Duodenal mucosa (tissue), 2 donors: ENCODE measurements around the gene TTLL8.

Source experiments
- H3K27ac ChIP-seq: one replicate; pipeline ENCODE4 v1.7.0; 2013; ENCODE audit warnings: low read depth, low read length
- H3K27me3 ChIP-seq, 2 donors: one replicate each; pipeline ENCODE4 v1.7.0; 2013; ENCODE audit warnings: low read length in 2 of 2, control low read depth in 1 of 2; ENCODE audit not compliant: insufficient read depth in 2 of 2, control insufficient read depth in 1 of 2
- H3K36me3 ChIP-seq, 2 donors: one replicate each; pipeline ENCODE4 v1.7.0; 2013; ENCODE audit warnings: low read length in 2 of 2, control low read depth in 1 of 2; ENCODE audit not compliant: insufficient read depth in 2 of 2, control insufficient read depth in 1 of 2
- H3K4me1 ChIP-seq, 2 donors: one replicate each; pipeline ENCODE4 v1.7.0; 2013; ENCODE audit warnings: low read length in 2 of 2, control low read depth in 1 of 2; ENCODE audit not compliant: insufficient read depth in 2 of 2, control insufficient read depth in 1 of 2
- H3K4me3 ChIP-seq, 2 donors: one replicate each; pipeline ENCODE4 v1.7.0; 2013; ENCODE audit warnings: low read length in 2 of 2, low read depth in 1 of 2
- H3K9ac ChIP-seq, 2 donors: one replicate each; pipeline ENCODE4 v1.7.0; 2013; ENCODE audit warnings: low read length in 2 of 2, low read depth in 1 of 2
- H3K9me3 ChIP-seq, 2 donors: one replicate each; pipeline ENCODE4 v1.7.0; 2013; ENCODE audit warnings: low read length in 2 of 2, control low read depth in 1 of 2; ENCODE audit not compliant: control insufficient read depth in 1 of 2

Gene TTLL8

DNA sequence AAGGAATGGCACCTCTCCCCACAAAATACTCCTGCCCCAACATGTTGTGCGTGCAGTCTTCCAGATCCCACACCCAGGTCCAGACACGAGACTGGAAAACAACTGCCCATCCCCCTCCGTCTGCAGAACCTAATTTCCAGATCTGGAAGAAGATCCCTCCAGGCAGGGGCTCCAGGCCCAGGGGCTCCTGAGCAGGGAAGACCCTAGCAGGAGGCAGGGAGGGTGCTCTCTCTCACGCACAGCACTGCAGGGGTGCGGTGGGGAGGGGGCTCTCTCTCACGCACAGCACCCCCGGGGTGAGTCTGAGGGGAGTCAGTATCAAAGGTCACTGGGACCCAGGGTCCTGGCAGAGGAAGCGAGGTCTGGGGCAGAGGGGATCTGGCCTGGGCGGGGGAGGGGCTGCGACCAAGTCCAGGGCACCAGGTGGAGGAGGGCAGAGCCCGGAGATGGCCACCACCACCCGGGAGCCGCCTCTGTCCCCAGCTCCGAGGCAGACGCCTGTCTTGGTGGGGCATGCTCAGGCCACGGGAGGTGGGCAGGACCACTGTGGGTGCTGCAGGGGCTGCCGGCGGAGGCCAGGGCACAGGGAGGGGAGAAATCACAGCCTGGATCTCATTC, 25.5 kb upstream of the TTLL8 start:
- H3K27me3 ChIP-seq = peaks cover 6% of the 10 kb centered on the region in 2 donors
- H3K27ac ChIP-seq = no peak overlapping the region
- no peaks in the 10 kb centered on the region for H3K36me3 ChIP-seq
- peaks cover 0 to 5% of the 10 kb centered on the region in 2 donors for H3K4me1 ChIP-seq
- no peak overlapping the region for H3K4me3 ChIP-seq
- no peak overlapping the region for H3K9ac ChIP-seq
- H3K9me3 ChIP-seq = no peaks in the 10 kb centered on the region

DNA sequence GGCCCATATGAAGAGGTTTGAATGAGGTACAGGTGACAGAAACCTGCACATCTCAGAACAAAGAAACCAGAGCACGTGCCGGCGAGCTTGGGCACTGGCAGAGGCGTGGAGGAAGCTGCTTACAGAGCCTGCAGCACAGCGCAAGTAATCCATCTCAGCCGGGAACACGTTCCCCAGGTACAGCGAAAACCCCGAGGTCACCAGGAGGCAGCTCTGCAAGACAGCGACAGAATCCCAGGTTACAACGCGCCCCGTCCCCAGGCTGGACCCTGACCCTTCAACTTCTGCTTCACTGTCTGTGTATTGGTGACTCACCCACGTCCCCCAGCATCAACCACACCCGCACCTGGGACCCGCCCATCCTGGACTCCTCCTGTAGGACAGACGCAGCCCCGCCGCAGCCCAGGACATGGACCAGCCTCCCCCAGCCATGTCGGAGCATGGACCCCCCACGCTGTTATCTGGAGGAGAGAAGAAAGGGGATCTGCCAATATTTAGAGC, 24.9 kb upstream of the TTLL8 start:
- H3K9ac ChIP-seq = no peak overlapping the region
- H3K36me3 ChIP-seq = no peaks in the 10 kb centered on the region
- no peak overlapping the region for H3K27ac ChIP-seq
- H3K4me3 ChIP-seq = no peak overlapping the region
- peaks cover 6% of the 10 kb centered on the region in 2 donors for H3K27me3 ChIP-seq
- peaks cover 0 to 5% of the 10 kb centered on the region in 2 donors for H3K4me1 ChIP-seq
- no peaks in the 10 kb centered on the region for H3K9me3 ChIP-seq

DNA sequence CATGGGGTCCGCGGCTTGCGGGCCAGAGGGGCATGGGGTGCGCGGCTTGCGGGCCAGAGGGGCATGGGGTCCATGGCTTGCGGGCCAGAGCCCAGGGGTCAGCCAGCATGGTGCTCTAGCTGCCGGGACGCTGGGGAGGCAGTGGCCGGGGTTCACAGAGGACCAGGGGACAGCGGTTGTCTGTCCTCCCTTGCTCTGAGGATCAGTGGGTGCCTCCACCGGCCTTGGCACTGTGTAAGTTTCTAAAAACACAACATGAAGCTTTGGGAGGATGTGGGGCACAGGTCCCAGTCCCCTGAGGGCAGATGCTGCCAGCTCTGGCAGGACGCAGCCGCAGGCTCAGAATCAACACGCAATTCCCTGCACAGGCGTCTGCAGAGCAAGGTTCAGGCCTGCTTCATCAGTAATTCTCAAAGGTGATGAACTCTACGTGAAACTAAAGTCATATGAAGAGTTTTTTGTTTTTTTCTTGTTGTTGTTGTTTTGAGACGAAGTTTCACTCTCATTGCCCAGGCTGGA, 24.2 kb upstream of the TTLL8 start:
- Histone ChIP-seq H3K27ac (no peak overlapping the region), H3K4me3 (no peak overlapping the region), H3K27me3 (peaks cover 6% of the 10 kb centered on the region in 2 donors), H3K9me3 (no peaks in the 10 kb centered on the region), H3K4me1 (peaks cover 0 to 5% of the 10 kb centered on the region in 2 donors), H3K36me3 (no peaks in the 10 kb centered on the region), H3K9ac (no peak overlapping the region)

DNA sequence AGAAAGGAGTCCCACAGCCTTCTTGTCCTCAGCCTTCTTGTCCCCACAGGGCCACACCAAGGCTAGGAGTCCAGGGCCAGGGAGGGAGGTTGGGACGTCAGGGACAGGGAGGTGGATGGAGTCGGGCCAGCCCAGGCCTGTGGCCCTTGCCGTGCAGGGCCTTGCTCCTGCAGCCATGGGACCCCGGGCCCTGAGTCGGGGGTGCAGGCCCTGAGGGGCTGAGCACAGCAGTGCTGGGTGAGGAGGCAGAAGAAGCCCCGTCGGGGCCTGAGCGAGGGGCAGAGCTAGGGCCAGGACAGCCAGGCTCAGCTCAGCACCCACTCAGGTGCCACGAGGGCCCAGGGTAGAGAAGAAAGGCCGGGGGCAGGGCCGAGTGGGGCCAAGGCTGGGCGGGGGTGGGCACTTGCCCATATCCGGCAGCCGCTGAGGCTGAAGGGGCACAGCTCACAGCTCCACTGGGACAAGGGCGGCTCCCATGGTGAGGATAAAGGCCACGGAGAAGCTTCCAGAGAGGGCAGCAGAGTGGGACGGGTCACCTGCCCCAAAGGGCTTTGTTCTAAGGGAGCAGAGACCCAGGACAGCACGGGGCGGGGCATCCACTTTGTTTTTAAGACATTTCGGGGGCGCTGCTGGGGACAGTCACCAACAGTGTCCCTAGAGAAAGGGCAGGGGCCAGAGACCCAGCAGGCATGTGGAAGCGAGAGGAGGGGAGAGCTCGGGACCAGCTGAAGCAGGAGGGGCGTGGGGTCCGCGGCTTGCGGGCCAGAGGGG, 23.5 kb upstream of the TTLL8 start:
- no peak overlapping the region for H3K9ac ChIP-seq
- peaks cover 0 to 5% of the 10 kb centered on the region in 2 donors for H3K4me1 ChIP-seq
- H3K4me3 ChIP-seq = no peak overlapping the region
- peaks cover 6% of the 10 kb centered on the region in 2 donors for H3K27me3 ChIP-seq
- no peaks in the 10 kb centered on the region for H3K36me3 ChIP-seq
- H3K9me3 ChIP-seq = no peaks in the 10 kb centered on the region
- H3K27ac ChIP-seq = no peak overlapping the region

DNA sequence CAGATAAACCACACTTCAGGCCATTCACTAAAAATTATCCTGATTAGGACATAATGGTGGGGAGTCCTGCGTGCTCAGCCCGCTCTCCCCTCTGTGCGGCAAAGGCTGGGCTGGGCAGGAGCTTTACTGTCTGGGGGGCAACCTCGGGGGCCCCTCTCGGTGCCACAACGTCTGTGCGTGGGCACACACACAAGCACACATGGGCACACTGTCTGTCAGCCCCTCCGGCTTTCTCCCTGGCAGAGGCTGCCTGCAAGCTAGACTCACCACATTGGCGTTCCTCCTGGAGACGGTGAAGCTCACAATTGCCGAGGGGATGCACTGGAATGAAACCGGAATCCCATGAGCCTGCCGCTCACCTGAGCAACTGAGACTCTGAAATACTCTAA, 22.0 kb upstream of the TTLL8 start:
- no peaks in the 10 kb centered on the region for H3K36me3 ChIP-seq
- H3K4me3 ChIP-seq = no peak overlapping the region
- H3K9ac ChIP-seq = no peak overlapping the region
- H3K27me3 ChIP-seq = peaks cover 0 to 6% of the 10 kb centered on the region in 2 donors
- H3K9me3 ChIP-seq = no peaks in the 10 kb centered on the region
- no peak overlapping the region for H3K27ac ChIP-seq
- H3K4me1 ChIP-seq = peaks cover 0 to 5% of the 10 kb centered on the region in 2 donors

DNA sequence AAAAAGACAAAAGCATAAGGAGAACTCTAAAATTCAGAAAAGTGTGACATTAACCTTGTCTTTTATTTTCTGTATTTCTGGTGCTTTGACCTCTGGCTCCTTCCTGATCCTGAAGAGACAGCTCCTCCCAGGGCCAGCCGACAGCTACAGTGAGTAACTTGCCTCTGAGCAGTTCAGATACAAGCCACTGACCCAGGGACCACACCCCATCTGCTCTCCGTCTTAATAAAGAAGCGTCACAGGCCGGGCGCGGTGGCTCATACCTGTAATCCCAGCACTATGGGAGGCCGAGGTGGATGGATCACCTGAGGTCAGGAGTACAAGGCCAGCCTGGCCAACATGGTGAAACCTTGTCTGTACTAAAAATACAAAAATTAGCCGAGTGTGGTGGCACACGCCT, 20.7 kb upstream of the TTLL8 start:
- Histone ChIP-seq H3K4me3 (no peak overlapping the region), H3K9ac (no peak overlapping the region), H3K27ac (no peak overlapping the region), H3K27me3 (peaks cover 0 to 4% of the 10 kb centered on the region in 2 donors), H3K9me3 (no peaks in the 10 kb centered on the region), H3K4me1 (peaks cover 0 to 5% of the 10 kb centered on the region in 2 donors), H3K36me3 (no peaks in the 10 kb centered on the region)

DNA sequence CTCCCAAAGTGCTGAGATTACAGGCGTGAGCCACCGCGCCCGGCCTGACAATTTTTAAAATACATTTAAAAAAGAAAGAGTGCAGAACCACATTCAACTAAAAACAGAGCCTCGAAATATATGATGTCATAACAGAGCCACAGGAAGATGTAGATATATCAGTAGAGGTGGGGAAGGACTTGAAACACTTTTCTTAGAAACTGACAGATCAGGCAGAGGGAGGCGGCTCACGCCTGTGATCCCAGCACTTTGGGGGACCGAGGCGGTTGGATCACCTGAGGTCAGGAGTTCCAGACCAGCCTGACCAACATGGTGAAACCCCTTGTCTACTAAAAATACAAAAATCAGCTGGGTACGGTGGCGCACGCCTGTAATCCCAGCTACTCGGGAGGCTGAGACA, 20.1 kb upstream of the TTLL8 start:
- no peak overlapping the region for H3K27ac ChIP-seq
- H3K4me1 ChIP-seq = peaks cover 0 to 4% of the 10 kb centered on the region in 2 donors
- no peaks in the 10 kb centered on the region for H3K9me3 ChIP-seq
- H3K4me3 ChIP-seq = no peak overlapping the region
- H3K36me3 ChIP-seq = no peaks in the 10 kb centered on the region
- no peak overlapping the region for H3K9ac ChIP-seq
- H3K27me3 ChIP-seq = peaks cover 0 to 3% of the 10 kb centered on the region in 2 donors

DNA sequence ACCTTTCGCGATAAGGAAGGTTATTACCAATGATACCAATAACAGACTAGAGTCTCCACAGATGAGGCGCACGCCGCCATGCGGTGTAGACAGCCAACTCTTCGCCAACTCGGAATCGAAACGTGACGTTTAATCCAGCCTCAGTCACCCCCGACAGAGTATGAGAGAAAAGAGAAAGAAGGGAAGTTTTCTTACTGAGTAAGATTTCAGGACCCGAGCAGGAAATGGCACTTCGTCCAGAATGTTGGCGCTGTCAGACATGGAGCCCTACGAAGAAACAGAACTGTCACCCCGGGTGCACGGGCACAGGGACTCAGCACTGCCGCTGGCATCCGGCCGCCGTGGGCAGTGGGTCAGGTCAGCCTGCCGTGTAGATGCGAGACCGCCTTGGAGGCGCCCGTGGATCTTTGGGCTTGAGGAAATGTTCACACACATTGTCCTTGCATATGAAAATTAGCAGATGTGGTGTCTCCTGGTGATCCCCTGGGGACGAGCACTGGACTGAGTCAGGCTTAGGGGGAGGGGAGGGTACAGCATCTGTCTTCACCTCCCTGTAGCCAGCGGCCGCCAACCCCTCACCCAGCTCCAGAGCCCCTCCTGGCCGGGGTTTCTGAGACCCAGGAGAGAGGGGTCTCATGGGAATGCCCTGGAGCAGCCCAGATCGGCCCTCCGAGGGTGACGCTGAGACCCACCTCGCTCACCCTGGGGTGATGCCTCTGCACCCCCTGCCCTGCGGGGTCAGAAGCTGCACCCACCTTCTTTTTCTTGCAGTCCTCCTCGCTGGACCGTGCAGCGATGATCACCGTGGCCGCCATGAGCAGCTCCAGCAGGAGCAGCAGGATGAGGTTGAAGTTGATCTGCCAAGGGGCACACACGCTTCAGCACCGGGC, 18.8 kb upstream of the TTLL8 start:
- Histone ChIP-seq H3K9ac (no peak overlapping the region), H3K4me1 (no peaks in the 10 kb centered on the region), H3K27ac (no peak overlapping the region), H3K27me3 (no peaks in the 10 kb centered on the region), H3K9me3 (no peaks in the 10 kb centered on the region), H3K36me3 (no peaks in the 10 kb centered on the region), H3K4me3 (no peak overlapping the region)

DNA sequence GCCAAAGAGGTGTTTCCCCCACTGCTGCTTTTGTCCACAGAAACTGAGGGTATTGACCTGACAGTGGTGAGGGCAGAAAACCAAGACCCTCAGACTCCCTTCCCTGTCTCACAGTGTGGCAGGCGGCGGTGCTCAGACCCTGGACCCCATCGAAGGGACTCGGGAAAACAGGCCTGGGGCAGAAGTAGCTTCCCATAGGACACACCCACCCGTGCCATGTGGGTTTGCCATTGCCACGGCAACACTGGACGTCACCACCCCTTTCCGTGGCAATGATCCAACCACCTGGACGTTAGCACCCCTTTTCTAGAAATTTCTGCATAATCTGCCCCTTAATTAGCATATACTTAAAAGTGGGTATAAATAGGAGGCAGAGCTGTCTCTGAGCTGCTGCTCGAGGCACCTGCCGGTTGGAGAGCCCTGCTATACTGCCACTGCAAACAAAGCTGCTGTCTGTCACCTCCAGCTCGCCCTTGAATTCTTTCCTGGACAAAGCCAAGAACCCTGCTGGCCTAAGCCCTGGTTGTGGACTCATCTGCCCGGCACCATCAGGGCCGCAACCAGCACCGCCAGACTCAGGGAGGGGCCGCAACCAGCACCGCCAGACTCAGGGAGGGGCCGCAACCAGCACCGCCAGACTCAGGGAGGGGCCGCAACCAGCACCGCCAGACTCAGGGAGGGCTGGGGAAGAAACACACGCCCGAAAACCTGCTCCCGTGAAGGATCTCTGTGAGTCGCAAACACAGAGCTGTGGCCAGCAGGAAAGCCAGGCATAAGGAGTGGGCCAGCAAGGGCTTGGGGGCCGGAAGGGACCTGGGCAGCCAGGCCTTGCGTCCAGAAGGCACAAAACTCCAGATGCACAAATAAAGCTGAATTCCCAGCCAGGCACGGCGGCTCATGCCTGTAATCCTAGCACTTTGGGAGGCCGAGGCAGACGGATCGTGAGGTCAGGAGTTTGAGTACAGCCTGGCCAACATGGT, 16.7 kb upstream of the TTLL8 start:
- Histone ChIP-seq H3K27ac (no peak overlapping the region), H3K9ac (no peak overlapping the region), H3K4me3 (no peak overlapping the region), H3K36me3 (no peaks in the 10 kb centered on the region), H3K9me3 (no peaks in the 10 kb centered on the region), H3K4me1 (no peaks in the 10 kb centered on the region), H3K27me3 (no peaks in the 10 kb centered on the region)
